ENCODE measurements around the gene ZNF557. TPM values are rescaled to one million over a fixed set of nuclear protein-coding genes. Genes with fewer than 3 reads are reported as not detected.

Gene ZNF557
- total and polyA plus RNA-seq, 12 donors, result 1.1 to 5.8 (median 3.9) TPM

GRCh38 chr19:7078008-7078407 is 8.5 kb downstream of the ZNF557 start:
- no peak for ATAC-seq
- H3K27me3 ChIP-seq, result no peaks in the 10 kb centered on the region
- H3K27ac ChIP-seq, result no peak overlapping the region
- TF ChIP-seq CTCF (IDR thresholded peaks at IDR 0.05), result no peak
- H3K4me1 ChIP-seq, result no peaks in the 10 kb centered on the region
- no peak for DNase-seq
- WGBS, 2 donors, result 97 to 99% methylated on average over 2 of the region's 2 CpGs
- H3K4me3 ChIP-seq, result no peak overlapping the region
- peaks cover 15 to 83% (median 67%) of the 10 kb centered on the region in 11 donors for H3K9me3 ChIP-seq
- intact Hi-C loops (cut with DNase I), result no loop called here
- H3K36me3 ChIP-seq, result peaks cover 37 to 100% (median 96%) of the 10 kb centered on the region in 9 donors

GRCh38 chr19:7083076-7083956 is 13.8 kb downstream of the ZNF557 start:
- H3K36me3 ChIP-seq, result peaks cover 28 to 100% (median 67%) of the 10 kb centered on the region in 9 donors
- intact Hi-C loops (cut with DNase I), result no loop called here
- H3K27me3 ChIP-seq, result no peaks in the 10 kb centered on the region
- ATAC-seq, result no peak
- no peaks in the 10 kb centered on the region for H3K4me1 ChIP-seq
- no peak for TF ChIP-seq CTCF (IDR thresholded peaks at IDR 0.05)
- 98% methylated on average over 15 of the region's 15 CpGs for WGBS, 2 donors
- no peak overlapping the region for H3K27ac ChIP-seq
- no peak for DNase-seq
- H3K4me3 ChIP-seq, result no peak overlapping the region
- peaks cover 19 to 100% (median 99%) of the 10 kb centered on the region in 11 donors for H3K9me3 ChIP-seq

GRCh38 chr19:7088999-7089398 is 19.5 kb downstream of the ZNF557 start:
- Histone ChIP-seq H3K9me3 (peaks cover 3 to 100% (median 69%) of the 10 kb centered on the region in 11 donors), H3K4me1 (no peaks in the 10 kb centered on the region), H3K4me3 (no peak overlapping the region), H3K27ac (no peak overlapping the region), H3K27me3 (no peaks in the 10 kb centered on the region), H3K36me3 (peaks cover 2 to 80% (median 12%) of the 10 kb centered on the region in 9 donors)
- WGBS, 2 donors, result 96 to 97% methylated on average over 6 of the region's 6 CpGs
- intact Hi-C loops (cut with DNase I), result no loop called here
- ATAC-seq, result no peak
- TF ChIP-seq CTCF (IDR thresholded peaks at IDR 0.05), result no peak
- no peak for DNase-seq

GRCh38 chr19:7098096-7098495 is 28.6 kb downstream of the ZNF557 start:
- DNase-seq (no peak), ATAC-seq (no peak)
- H3K9me3 ChIP-seq, result peaks cover 0 to 51% (median 14%) of the 10 kb centered on the region in 11 donors
- 99% methylated on average over 3 of the region's 3 CpGs for WGBS, 2 donors
- peaks cover 0 to 5% (median 0%) of the 10 kb centered on the region in 9 donors for H3K36me3 ChIP-seq
- H3K27me3 ChIP-seq, result no peaks in the 10 kb centered on the region
- peak overlapping the region in 7 of 10 donors; percentile 47 to 89 (median 66) for H3K4me3 ChIP-seq
- no peak for TF ChIP-seq CTCF (IDR thresholded peaks at IDR 0.05)
- H3K27ac ChIP-seq, result peak overlapping the region in 7 of 10 donors; percentile 83 to 99 (median 94)
- H3K4me1 ChIP-seq, result peaks cover 0 to 18% (median 7%) of the 10 kb centered on the region in 9 donors
- intact Hi-C loops (cut with DNase I), result loop anchor here in 1 of 10 donors (5.0 kb wide), 2 partner anchors 356 to 1321 kb away; no protein-coding TSS in a partner anchor
